Thymus (tissue), 2 donors: ENCODE data around the gene NPY2R. TPM values are rescaled to one million over a fixed set of nuclear protein-coding genes. Genes with fewer than 3 reads are reported as not detected.

ENCODE experiments used
- polyA plus RNA-seq: library from polyadenylated mRNA; stranded (reverse); fragments of 200-250 nt; gene quantifications from one replicate; pipeline ENCODE4 v1.2.3, GENCODE V29; 2013
- total RNA-seq: library from RNA; stranded (reverse); fragments of 120-200 nt; gene quantifications from one replicate; pipeline ENCODE4 v1.2.4, GENCODE V29; 2013
- donor health status: healthy.

NPY2R gene
- total and polyA plus RNA-seq, 2 donors: 0.02 to 0.05 TPM

Other genes starting within 250 kb of the NPY2R start
- gene MAP9, start 168.3 kb downstream of the NPY2R start, total RNA-seq: 3.1 TPM
- gene MAP9, start 168.3 kb downstream of the NPY2R start, polyA plus RNA-seq: 2.8 TPM